Dedifferentiated amniotic fluid mesenchymal stem cell (primary cell): Measurements from ENCODE around the gene CAPZA3.
"Not testable (repeated sequence)": the region's sequence is repeated elsewhere in the genome, so short reads cannot be mapped to it uniquely, and the experiment has no call there.

Experiments used
- DNase-seq: peaks from one replicate; pipeline ENCODE4 v3.0.0-alpha.2; 2016; ENCODE audit errors: extremely low spot score

The CAPZA3 gene

GRCh38 chr12:18737819-18738218, at the start of gene CAPZA3, which contains the start of gene PLCZ1:
Gene CAPZA3 (plus strand): TSS chr12:18738119. CDS start chr12:18738269, 150 bp downstream.
Gene PLCZ1 (minus strand): TSS chr12:18738012. CDS start chr12:18737371, 641 bp downstream.
- no peak for DNase-seq

DNA sequence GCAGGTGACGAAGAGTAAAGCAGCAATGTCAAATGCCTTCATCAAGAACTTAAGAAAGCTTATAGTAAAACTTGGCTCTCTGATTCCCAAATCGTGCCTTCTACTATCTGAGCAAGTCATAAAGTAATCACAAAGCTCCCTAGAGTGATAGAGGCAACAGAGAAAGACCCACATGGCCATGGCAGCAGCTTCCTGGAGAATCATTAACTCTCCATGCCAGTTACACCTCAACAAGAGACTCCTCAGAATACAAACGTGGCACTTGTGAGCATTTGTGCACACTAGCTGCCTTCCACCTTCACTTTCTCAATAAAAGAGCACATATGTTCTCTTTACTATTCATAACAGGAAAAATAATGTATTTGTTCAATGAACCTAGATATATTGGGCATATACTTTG, 48.1 kb upstream of the CAPZA3 start:
- no peak for DNase-seq

GRCh38 chr12:18690653-18691052, 47.3 kb upstream of the CAPZA3 start:
- DNase-seq, result no peak

DNA sequence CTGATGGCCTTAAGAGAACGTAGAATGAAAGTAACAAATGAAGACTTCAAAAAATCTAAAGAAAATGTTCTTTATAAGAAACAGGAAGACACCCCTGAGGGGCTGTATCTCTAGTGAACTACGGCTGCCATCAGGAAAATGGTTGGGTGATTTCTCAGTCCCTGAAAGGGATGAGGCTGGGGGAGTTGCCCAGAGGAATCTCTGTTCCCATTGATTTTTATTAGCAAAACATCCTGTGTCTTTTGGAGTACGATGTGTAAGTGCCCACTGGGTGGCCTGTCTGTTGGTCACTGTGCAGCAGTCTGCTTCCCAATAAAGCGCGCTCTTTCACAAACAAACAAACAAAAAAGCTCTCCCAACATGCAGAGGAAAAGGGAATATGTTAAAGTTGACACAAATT, 43.9 kb upstream of the CAPZA3 start:
- DNase-seq, result not testable (repeated sequence)

DNA sequence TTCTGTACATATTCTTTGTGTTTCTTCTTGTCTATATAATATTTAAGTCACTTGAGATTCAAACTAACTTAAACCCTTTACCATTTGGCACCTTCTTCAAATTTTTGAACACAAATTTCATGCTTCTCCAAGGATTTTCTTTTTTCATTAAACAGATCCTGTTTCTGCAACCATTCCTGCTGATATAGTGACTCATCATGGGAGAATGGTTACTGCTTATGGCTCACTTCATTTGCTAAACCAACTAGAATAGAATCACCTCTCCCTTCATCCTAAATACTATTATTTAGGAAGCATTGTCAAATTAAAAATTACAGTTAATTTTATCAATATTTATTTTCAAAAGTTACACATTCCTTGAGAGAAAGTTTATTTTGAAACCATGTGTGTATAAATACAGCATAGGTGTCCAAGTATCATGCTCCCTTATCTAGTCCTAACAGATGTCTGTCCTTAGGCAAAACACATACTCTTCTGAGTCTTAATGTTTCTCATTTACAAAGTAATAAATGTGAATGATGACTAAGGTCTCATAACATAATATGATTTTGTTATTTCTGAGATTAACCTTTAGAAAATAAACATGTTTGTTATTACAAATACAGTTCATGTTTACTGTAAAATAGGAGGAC, 40.8 kb upstream of the CAPZA3 start:
- peak; percentile 50 for DNase-seq

DNA sequence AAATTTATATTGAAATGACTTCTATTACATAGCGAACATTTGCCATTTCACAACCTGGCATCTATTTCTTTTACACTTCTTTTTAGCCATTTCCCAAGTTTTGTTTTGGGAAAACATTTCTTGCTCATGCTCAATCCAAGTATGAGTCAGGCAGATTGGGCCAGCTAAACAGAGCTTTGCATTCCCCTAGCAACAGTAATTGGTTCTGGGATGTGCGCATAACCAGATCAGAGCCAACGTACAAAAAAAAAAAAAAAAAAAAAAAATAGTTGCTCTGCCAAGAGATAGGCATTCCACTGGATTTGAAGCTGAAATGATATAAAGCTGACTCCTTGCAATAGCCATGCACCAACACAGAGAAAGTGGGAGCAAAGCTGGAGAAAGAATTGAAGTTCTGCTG, 37.6 kb upstream of the CAPZA3 start:
- DNase-seq, result peak; percentile 86

DNA sequence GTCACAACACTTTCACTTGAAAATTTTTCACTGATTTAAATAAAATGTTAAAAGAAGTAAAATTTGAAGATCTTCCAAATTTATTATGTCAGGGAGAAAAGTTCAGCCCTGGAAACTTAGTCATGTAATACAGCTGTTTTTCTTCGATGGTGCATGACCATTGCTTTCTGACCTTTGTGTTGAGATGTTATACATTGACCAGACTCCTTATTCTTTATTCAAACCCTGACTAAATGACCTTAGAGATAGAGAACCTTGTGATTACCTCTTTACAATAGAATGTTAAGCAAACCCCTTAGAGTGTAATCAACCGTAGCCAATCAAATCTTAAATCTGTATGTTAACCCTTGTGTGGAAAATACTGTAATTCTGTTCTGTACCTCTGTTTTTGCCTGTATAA, 34.6 kb upstream of the CAPZA3 start:
- no peak for DNase-seq

DNA sequence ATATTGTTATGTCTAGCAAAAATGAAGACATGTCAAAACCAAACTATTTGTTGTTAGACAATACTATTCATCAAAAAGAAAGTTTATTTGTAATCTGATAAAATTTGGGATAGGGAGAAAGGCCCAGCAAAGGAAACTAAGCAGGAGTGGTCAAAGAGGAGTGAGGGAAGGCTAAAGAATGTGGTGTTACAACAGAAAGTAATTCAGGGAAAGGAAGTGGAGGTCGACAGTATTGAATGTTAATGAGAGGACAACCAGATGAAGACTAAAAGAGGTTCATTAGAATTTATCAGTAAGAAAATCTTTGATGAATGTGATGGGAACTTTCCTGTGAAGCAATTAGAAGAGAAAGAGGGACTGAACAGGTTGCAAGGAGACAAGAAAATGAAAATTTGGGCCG, 34.0 kb upstream of the CAPZA3 start:
- DNase-seq, result no peak

DNA sequence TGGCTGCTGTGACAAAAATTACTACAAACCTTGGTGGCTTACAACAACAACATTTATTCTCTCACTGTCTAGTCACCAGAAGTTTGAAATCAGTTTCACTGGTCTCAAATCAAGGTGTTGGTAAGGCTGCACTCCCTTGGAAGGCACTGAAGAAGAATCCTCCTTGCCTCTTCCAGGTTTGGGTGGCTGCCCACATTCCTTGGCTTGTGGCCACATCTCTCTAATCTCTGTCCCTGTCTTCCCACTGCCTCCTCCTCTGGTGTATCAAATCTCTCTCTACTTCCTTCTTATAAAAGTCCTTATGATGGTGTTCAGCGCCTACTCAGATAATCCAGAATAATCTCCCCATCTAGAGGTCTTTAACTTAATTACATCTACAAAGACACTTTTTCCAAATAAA, 31.1 kb upstream of the CAPZA3 start:
- DNase-seq, result no peak

- DNase-seq, result no peak
These were observed 21.7 kb upstream of the CAPZA3 start for GRCh38 chr12:18716236-18716635.

GRCh38 chr12:18718462-18718861, 19.5 kb upstream of the CAPZA3 start:
- DNase-seq, result no peak

GRCh38 chr12:18719922-18720510, 17.9 kb upstream of the CAPZA3 start:
- no peak for DNase-seq

- DNase-seq, result no peak
These were observed 17.2 kb upstream of the CAPZA3 start for GRCh38 chr12:18720690-18721089.

DNA sequence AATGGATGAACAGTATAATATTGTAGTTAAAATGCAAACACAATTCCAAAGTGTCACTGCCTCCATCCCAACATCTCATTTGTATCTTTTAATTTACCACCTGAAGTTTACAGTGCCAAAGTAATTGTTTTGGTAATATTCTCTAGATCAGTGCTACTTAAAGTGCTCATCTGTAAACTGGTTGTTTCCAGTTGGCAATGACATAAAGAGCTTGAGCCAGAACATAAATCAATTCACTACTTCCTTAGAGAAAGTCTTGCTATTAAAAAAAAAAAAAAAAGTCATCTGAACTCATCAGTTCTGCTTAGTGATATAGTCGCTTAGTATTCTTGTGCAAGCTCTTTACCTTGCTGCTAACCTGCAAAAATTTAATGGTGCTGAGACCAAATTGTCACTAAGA, 16.5 kb upstream of the CAPZA3 start:
- DNase-seq, result no peak

- no peak for DNase-seq
These were observed 14.2 kb upstream of the CAPZA3 start for GRCh38 chr12:18723752-18724151.

GRCh38 chr12:18731156-18731555, 6.8 kb upstream of the CAPZA3 start:
- no peak for DNase-seq

DNA sequence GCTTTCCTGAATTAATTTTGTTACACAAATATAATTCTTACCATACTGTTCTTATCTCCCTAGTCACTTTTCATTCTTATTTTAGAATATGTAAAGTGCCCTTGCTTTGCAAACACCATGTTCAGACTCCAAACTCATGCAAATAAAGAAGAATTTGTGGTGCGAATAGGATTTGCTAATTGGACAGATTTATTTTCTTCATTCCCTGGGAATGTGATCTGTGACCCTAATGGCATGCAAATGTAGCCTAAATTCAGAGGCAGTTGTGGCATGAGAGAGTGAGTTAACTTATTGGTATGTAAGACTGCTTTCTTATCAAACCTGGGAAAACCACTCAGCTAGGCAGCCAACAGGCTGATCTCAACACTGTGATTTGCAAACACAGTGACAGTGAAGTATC, 10.0 kb downstream of the CAPZA3 start:
- DNase-seq, result peak; percentile 40

DNA sequence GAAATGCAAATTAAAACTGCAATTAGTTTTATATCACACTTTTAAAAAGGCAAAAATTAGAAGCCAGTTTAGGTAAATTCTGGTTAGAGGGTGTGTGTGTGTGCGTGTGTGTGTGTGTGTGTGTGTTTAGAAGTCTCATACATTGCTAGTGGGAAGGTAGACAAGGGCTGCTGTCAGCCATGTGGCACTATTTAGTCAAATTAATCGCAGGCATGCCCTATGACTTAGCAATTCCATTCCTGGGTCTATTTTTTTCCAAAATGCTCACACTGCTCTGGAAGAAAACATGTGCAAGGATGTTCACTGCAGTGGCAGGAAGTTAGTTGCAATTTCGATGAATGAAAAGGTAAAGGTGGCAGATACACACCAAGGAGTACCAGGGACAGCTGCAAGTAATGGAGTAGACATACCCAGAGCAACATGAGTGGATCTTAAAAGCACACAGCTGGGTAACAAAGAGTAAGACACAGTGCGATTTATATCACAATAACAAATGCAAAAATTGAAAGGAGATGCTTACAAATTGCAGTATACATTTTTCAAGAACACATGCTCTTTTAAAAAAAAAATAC, 11.6 kb downstream of the CAPZA3 start:
- no peak for DNase-seq

DNA sequence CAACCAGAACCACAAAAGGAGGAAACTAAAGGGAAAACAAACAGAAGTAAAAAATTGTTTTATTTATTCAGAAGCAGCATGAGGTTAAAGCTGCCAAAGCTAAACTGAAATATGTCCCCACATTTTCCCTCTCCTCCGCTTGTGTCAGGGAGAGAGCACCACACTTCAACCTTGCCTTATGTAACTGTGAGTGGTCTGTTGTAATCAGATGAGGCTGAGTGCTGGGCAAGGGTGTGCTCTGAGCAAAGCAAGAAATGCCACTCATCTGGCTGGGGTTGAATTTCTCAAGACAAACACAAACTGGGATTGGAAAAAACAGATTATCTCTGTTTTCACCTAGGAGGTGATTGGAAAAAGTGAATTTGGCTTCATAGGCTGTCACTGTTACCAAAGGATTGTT, 12.2 kb downstream of the CAPZA3 start:
- peak; percentile 18 for DNase-seq

GRCh38 chr12:18751866-18752265, 13.9 kb downstream of the CAPZA3 start:
- DNase-seq, result no peak

GRCh38 chr12:18752280-18752920, 14.5 kb downstream of the CAPZA3 start:
- DNase-seq, result peak; percentile 54

GRCh38 chr12:18752947-18753346, 15.0 kb downstream of the CAPZA3 start:
- DNase-seq, result no peak
